Gastrocnemius medialis (tissue), 4 donors: ENCODE results near the gene IFT52.

ENCODE experiments used
- CTCF ChIP-seq, 5 experiments: fragments of 450-650 bp in 3 of 5; fragments of 200-600 bp in 2 of 5; sonication (generic) in 2 of 5; IDR thresholded peaks in 4 of 5; conservative IDR thresholded peaks in 1 of 5; 1 replicate in 4 of 5; 2 replicates in 1 of 5; pipeline ENCODE4 v1.5.1; 2016 to 2019; ENCODE audit warnings: antibody characterized with exemption in 5 of 5, mild to moderate bottlenecking in 3 of 5, moderate library complexity in 3 of 5
- POLR2A ChIP-seq, 2 donors: fragments of 450-650 bp; IDR thresholded peaks; one replicate each; pipeline ENCODE4 v1.6.1; 2017; ENCODE audit warnings: antibody characterized with exemption in 2 of 2, mild to moderate bottlenecking in 2 of 2, moderate library complexity in 2 of 2

GRCh38 chr20:43658069-43658722 is 67.5 kb downstream of the IFT52 start:
- no peak for TF ChIP-seq CTCF (IDR thresholded peaks at IDR 0.05 in 4 of 5, conservative IDR thresholded peaks at IDR 0.05 in 1 of 5)
- TF ChIP-seq POLR2A (IDR thresholded peaks at IDR 0.05): no peak
